Mesendoderm (in vitro differentiated cells): Measurements from ENCODE around the gene POU2F1.

Experiments
- DNase-seq: peaks from one replicate; pipeline ENCODE4 v3.0.0; 2013
- H2AK5ac ChIP-seq: 2 replicates; pipeline ENCODE4 v1.6.1; 2013; ENCODE audit warnings: low read length, inconsistent platforms
- H2BK120ac ChIP-seq: 2 replicates; pipeline ENCODE4 v1.6.1; 2013; ENCODE audit warnings: low read depth, mild to moderate bottlenecking, low read length, moderate library complexity, mixed read lengths
- H2BK15ac ChIP-seq: replicated peaks from 2 replicates; pipeline ENCODE4 v1.6.1; 2013; ENCODE audit warnings: low read depth, mild to moderate bottlenecking, moderate library complexity
- H2BK5ac ChIP-seq: 2 replicates; pipeline ENCODE4 v1.6.1; 2013; ENCODE audit warnings: low read length, inconsistent platforms
- H3K18ac ChIP-seq: 2 replicates; pipeline ENCODE4 v1.6.1; 2013; ENCODE audit warnings: mild to moderate bottlenecking, low read length, mixed read lengths
- H3K23ac ChIP-seq: one replicate; pipeline ENCODE4 v1.6.1; 2013; ENCODE audit warnings: low read length
- H3K27ac ChIP-seq: 2 replicates; pipeline ENCODE4 v1.5.1; 2013; ENCODE audit warnings: low read depth, mild to moderate bottlenecking, inconsistent platforms, low read length, moderate library complexity
- H3K27me3 ChIP-seq: 2 replicates; pipeline ENCODE4 v1.6.1; 2013; ENCODE audit warnings: low read length, control low read depth, mild to moderate bottlenecking, inconsistent platforms; ENCODE audit not compliant: insufficient read depth, poor library complexity
- H3K36me3 ChIP-seq: 2 replicates; pipeline ENCODE4 v1.6.1; 2013; ENCODE audit warnings: low read length, inconsistent platforms; ENCODE audit not compliant: control insufficient read depth, insufficient read depth
- H3K4ac ChIP-seq: one replicate; pipeline ENCODE4 v1.6.1; 2013; ENCODE audit warnings: low read depth, mild to moderate bottlenecking, low read length, moderate library complexity
- H3K4me1 ChIP-seq: 2 replicates; pipeline ENCODE4 v1.6.1; 2013; ENCODE audit warnings: low read depth, low read length, inconsistent platforms; ENCODE audit not compliant: control insufficient read depth
- H3K4me2 ChIP-seq: 2 replicates; pipeline ENCODE4 v1.6.1; 2013; ENCODE audit warnings: low read length
- H3K4me3 ChIP-seq: 2 replicates; pipeline ENCODE4 v1.5.1; 2013; ENCODE audit warnings: mild to moderate bottlenecking, low read length
- H3K56ac ChIP-seq: one replicate; pipeline ENCODE4 v1.6.1; 2013; ENCODE audit warnings: low read length
- H3K79me1 ChIP-seq: 2 replicates; pipeline ENCODE4 v1.6.1; 2013; ENCODE audit warnings: low read length, inconsistent platforms
- H3K79me2 ChIP-seq: 2 replicates; pipeline ENCODE4 v1.6.1; 2013; ENCODE audit warnings: mild to moderate bottlenecking, low read length; ENCODE audit not compliant: control insufficient read depth, insufficient read depth
- H3K9ac ChIP-seq: 2 replicates; pipeline ENCODE4 v1.6.1; 2013; ENCODE audit warnings: low read length, inconsistent platforms
- H4K5ac ChIP-seq: one replicate; pipeline ENCODE4 v1.6.1; 2013; ENCODE audit warnings: low read length
- H4K8ac ChIP-seq: one replicate; pipeline ENCODE4 v1.6.1; 2013; ENCODE audit warnings: low read depth, mild to moderate bottlenecking, control low read depth, low read length, moderate library complexity
- WGBS: extraction: QIAGEN DNeasy Blood & Tissue Kit; methylation state at CpG from one replicate; pipeline ENCODE4 v1.1.7; 2013; ENCODE audit warnings: low lambda C conversion rate, missing lambda C conversion rate; ENCODE audit not compliant: insufficient coverage; ENCODE audit errors: extremely low coverage; 5-methylcytosine and 5-hydroxymethylcytosine counted together

Gene POU2F1

GRCh38 chr1:167447521-167448136, 226.9 kb downstream of the POU2F1 start:
- DNase-seq = peak; percentile 69
- peak overlapping the region; percentile 73 for H3K56ac ChIP-seq
- no peaks in the 10 kb centered on the region for H3K79me1 ChIP-seq
- no peak overlapping the region for H3K27ac ChIP-seq
- H3K9ac ChIP-seq = no peak overlapping the region
- no peak overlapping the region for H4K8ac ChIP-seq
- H2BK5ac ChIP-seq = no peak overlapping the region
- no peak overlapping the region for H3K4ac ChIP-seq
- H2BK15ac ChIP-seq = no peak overlapping the region
- H3K4me2 ChIP-seq = no peak overlapping the region
- no peaks in the 10 kb centered on the region for H3K27me3 ChIP-seq
- H4K5ac ChIP-seq = no peak overlapping the region
- no CpG with 5 or more reads among the region's 10 CpGs for WGBS
- H2AK5ac ChIP-seq = no peak overlapping the region
- H3K4me1 ChIP-seq = peaks cover 7% of the 10 kb centered on the region
- no peaks in the 10 kb centered on the region for H3K79me2 ChIP-seq
- no peak overlapping the region for H2BK120ac ChIP-seq
- H3K4me3 ChIP-seq = no peak overlapping the region
- no peak overlapping the region for H3K18ac ChIP-seq
- no peaks in the 10 kb centered on the region for H3K36me3 ChIP-seq
- no peak overlapping the region for H3K23ac ChIP-seq

GRCh38 chr1:167450843-167451242, 230.2 kb downstream of the POU2F1 start:
- H3K79me1 ChIP-seq = no peaks in the 10 kb centered on the region
- H4K5ac ChIP-seq = no peak overlapping the region
- H2BK15ac ChIP-seq = no peak overlapping the region
- no peak overlapping the region for H2BK5ac ChIP-seq
- no peak overlapping the region for H2BK120ac ChIP-seq
- no peak overlapping the region for H3K4me3 ChIP-seq
- H3K36me3 ChIP-seq = no peaks in the 10 kb centered on the region
- H3K27ac ChIP-seq = no peak overlapping the region
- no peak overlapping the region for H3K9ac ChIP-seq
- H3K4ac ChIP-seq = no peak overlapping the region
- H2AK5ac ChIP-seq = no peak overlapping the region
- H3K4me1 ChIP-seq = peaks cover 7% of the 10 kb centered on the region
- H3K27me3 ChIP-seq = no peaks in the 10 kb centered on the region
- H4K8ac ChIP-seq = no peak overlapping the region
- DNase-seq = no peak
- no peaks in the 10 kb centered on the region for H3K79me2 ChIP-seq
- H3K4me2 ChIP-seq = no peak overlapping the region
- WGBS = no CpG with 5 or more reads among the region's 5 CpGs
- no peak overlapping the region for H3K18ac ChIP-seq
- H3K56ac ChIP-seq = no peak overlapping the region
- no peak overlapping the region for H3K23ac ChIP-seq

GRCh38 chr1:167452483-167452882, 231.8 kb downstream of the POU2F1 start:
- no peak overlapping the region for H2AK5ac ChIP-seq
- H3K9ac ChIP-seq = no peak overlapping the region
- H3K27me3 ChIP-seq = no peaks in the 10 kb centered on the region
- H3K27ac ChIP-seq = no peak overlapping the region
- no peak overlapping the region for H3K18ac ChIP-seq
- H3K4me1 ChIP-seq = peaks cover 6% of the 10 kb centered on the region
- H2BK5ac ChIP-seq = no peak overlapping the region
- H3K36me3 ChIP-seq = no peaks in the 10 kb centered on the region
- no peaks in the 10 kb centered on the region for H3K79me1 ChIP-seq
- H3K23ac ChIP-seq = no peak overlapping the region
- no peak overlapping the region for H4K8ac ChIP-seq
- DNase-seq = no peak
- H3K4me3 ChIP-seq = no peak overlapping the region
- H4K5ac ChIP-seq = no peak overlapping the region
- no peak overlapping the region for H3K4me2 ChIP-seq
- no peak overlapping the region for H3K4ac ChIP-seq
- no peak overlapping the region for H2BK15ac ChIP-seq
- no peaks in the 10 kb centered on the region for H3K79me2 ChIP-seq
- H2BK120ac ChIP-seq = no peak overlapping the region
- WGBS = no CpG with 5 or more reads among the region's 8 CpGs
- H3K56ac ChIP-seq = no peak overlapping the region

- Histone ChIP-seq H3K18ac (no peak overlapping the region), H3K23ac (no peak overlapping the region), H3K27me3 (no peaks in the 10 kb centered on the region), H3K36me3 (no peaks in the 10 kb centered on the region), H2BK120ac (no peak overlapping the region), H2AK5ac (no peak overlapping the region), H4K8ac (no peak overlapping the region), H3K4me1 (peaks cover 1% of the 10 kb centered on the region), H2BK15ac (no peak overlapping the region), H3K4me3 (no peak overlapping the region), H3K4me2 (no peak overlapping the region), H3K27ac (no peak overlapping the region), H4K5ac (no peak overlapping the region), H3K79me2 (no peaks in the 10 kb centered on the region), H3K4ac (no peak overlapping the region), H3K56ac (no peak overlapping the region), H3K79me1 (no peaks in the 10 kb centered on the region), H2BK5ac (no peak overlapping the region), H3K9ac (no peak overlapping the region)
- DNase-seq = no peak
- WGBS = no CpG with 5 or more reads among the region's 6 CpGs
Measured at GRCh38 chr1:167453123-167453522, 232.4 kb downstream of the POU2F1 start.

GRCh38 chr1:167454304-167454893, 233.7 kb downstream of the POU2F1 start:
- no peak overlapping the region for H2BK120ac ChIP-seq
- no peak overlapping the region for H3K4me3 ChIP-seq
- DNase-seq = no peak

More at GRCh38 chr1:167454304-167454893, 233.7 kb downstream of the POU2F1 start:
- Histone ChIP-seq H3K27me3 (no peaks in the 10 kb centered on the region), H3K9ac (peak overlapping the region; percentile 73), H3K4me2 (peak overlapping the region; percentile 75), H3K56ac (peak overlapping the region; percentile 85), H3K18ac (no peak overlapping the region), H3K79me1 (no peaks in the 10 kb centered on the region), H3K27ac (no peak overlapping the region), H2BK5ac (no peak overlapping the region), H4K5ac (no peak overlapping the region), H3K4ac (no peak overlapping the region), H3K4me1 (no peaks in the 10 kb centered on the region), H2AK5ac (no peak overlapping the region), H2BK15ac (no peak overlapping the region), H3K36me3 (no peaks in the 10 kb centered on the region), H3K79me2 (no peaks in the 10 kb centered on the region), H3K23ac (no peak overlapping the region), H4K8ac (no peak overlapping the region)
- no CpG with 5 or more reads among the region's 19 CpGs for WGBS
